Measurements from ENCODE around the gene IKZF5.

GRCh38 chr10:123004298-123004697 is 4.3 kb downstream of the IKZF5 start:
- TF ChIP-seq CTCF (conservative IDR thresholded peaks at IDR 0.05) (no peak), ZFX (IDR thresholded peaks at IDR 0.05) (no peak)

Measured in C4-2B (cell line).